A673 (cell line): ENCODE data around the gene MKRN2. TPM values are rescaled to one million over a fixed set of nuclear protein-coding genes. Genes with fewer than 3 reads are reported as not detected.

Experiments used
- BruUV-seq: library from RNA; stranded (reverse); fragments of 400-500 nt; replicated peaks from 2 replicates; lab custom pipeline; 2021; lab: Mats Ljungman, UMichigan
- CTCF ChIA-PET: fragments of 300-600 bp; sonication (Branson Sonifier 250); formaldehyde crosslinking; loops from one replicate; lab custom pipeline; 2022; ENCODE audit warnings: antibody characterized with exemption; lab: Charles Lee
- POLR2A ChIA-PET: fragments of 300-600 bp; sonication (Branson Sonifier 250); formaldehyde crosslinking; loops from one replicate; lab custom pipeline; 2022; ENCODE audit warnings: antibody characterized with exemption; ENCODE audit not compliant: low non-redundant PET; lab: Charles Lee
- DNase-seq: peaks from one replicate; pipeline ENCODE4 v3.0.0-alpha.2; 2015; ENCODE audit warnings: low spot score
- H3K27ac ChIP-seq: fragments of 200-600 bp; sonication (generic); 2 replicates; pipeline ENCODE4 v1.5.1; 2016; ENCODE audit warnings: mixed run types, low read depth, mild to moderate bottlenecking, mixed read lengths, antibody characterized with exemption, low read length; ENCODE audit not compliant: poor library complexity, severe bottlenecking
- H3K27me3 ChIP-seq: fragments of 200-600 bp; sonication (generic); replicated peaks from 2 replicates; pipeline ENCODE4 v1.6.1; 2017; ENCODE audit warnings: mixed run types, low read depth, mild to moderate bottlenecking, mixed read lengths, antibody characterized with exemption, low read length; ENCODE audit not compliant: insufficient read depth, poor library complexity
- H3K36me3 ChIP-seq: fragments of 200-600 bp; sonication (generic); 2 replicates; pipeline ENCODE4 v1.6.1; 2016; ENCODE audit warnings: mixed run types, mild to moderate bottlenecking, mixed read lengths, antibody characterized with exemption, low read length; ENCODE audit not compliant: insufficient read depth, poor library complexity, severe bottlenecking
- H3K4me1 ChIP-seq: fragments of 200-600 bp; sonication (generic); 2 replicates; pipeline ENCODE4 v1.6.1; 2017; ENCODE audit warnings: mixed run types, mild to moderate bottlenecking, mixed read lengths, antibody characterized with exemption, low read length; ENCODE audit not compliant: insufficient read depth, poor library complexity, severe bottlenecking
- H3K4me3 ChIP-seq: fragments of 200-600 bp; sonication (generic); 2 replicates; pipeline ENCODE4 v1.5.1; 2016; ENCODE audit warnings: low read depth, mixed run types, mild to moderate bottlenecking, mixed read lengths, low read length; ENCODE audit not compliant: poor library complexity, severe bottlenecking
- H3K9me3 ChIP-seq: fragments of 200-600 bp; sonication (generic); 2 replicates; pipeline ENCODE4 v1.6.1; 2016; ENCODE audit warnings: mixed run types, low read depth, mild to moderate bottlenecking, mixed read lengths, antibody characterized with exemption, low read length; ENCODE audit not compliant: poor library complexity, severe bottlenecking
- EZH2 ChIP-seq: fragments of 200-600 bp; sonication (generic); IDR thresholded peaks from 2 replicates; pipeline ENCODE4 v1.6.1; 2017; ENCODE audit warnings: borderline replicate concordance, low read depth, mild to moderate bottlenecking, mixed read lengths, antibody characterized with exemption, low read length; ENCODE audit not compliant: poor library complexity, severe bottlenecking
- intact Hi-C: fragments of 100-400 bp; cut with micrococcal nuclease; formaldehyde crosslinking; loops from one replicate; pipeline ENCODE4 v1.10.0; 2022; ENCODE audit not compliant: unreplicated experiment
- total RNA-seq: library from RNA; stranded (reverse); gene quantifications from 2 replicates; pipeline ENCODE4 v1.2.3, GENCODE V29; 2021
- TF ChIP-seq, protein P1 (sequence below): fragments of 300-800, 200-600 bp; sonication (generic); conservative IDR thresholded peaks from 2 replicates; pipeline ENCODE4 v1.5.1; 2017; ENCODE audit warnings: low read depth, mild to moderate bottlenecking, antibody characterized with exemption, low read length, moderate library complexity, mixed read lengths

The MKRN2 gene
- total RNA-seq, 1 experiment from 2014 or later, result 47.3 TPM

DNA sequence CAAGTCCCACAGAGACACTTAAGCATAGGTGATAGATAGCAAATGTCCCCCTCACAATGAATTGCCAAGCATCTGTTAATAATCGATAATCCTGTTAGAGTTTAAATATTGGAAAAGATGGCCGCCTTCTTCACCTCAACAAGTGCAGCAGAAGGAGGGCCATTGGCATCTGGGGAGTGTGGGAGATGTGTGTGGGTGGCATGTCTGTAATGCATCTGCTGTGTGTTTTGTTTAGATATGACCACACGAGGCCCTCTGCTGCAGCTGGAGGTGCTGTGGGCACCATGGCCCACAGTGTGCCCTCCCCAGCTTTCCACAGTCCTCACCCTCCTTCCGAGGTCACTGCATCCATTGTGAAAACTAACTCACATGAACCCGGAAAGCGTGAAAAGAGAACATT lies 12.9 kb downstream of the MKRN2 start:
- no TSS peak for BruUV-seq
- CTCF ChIA-PET, result no interaction called here
- intact Hi-C loops, result no loop called here
- Histone ChIP-seq H3K9me3 (peaks cover 7% of the 10 kb centered on the region), H3K4me3 (no peak overlapping the region), H3K27ac (no peak overlapping the region), H3K4me1 (no peaks in the 10 kb centered on the region), H3K36me3 (peaks cover 50% of the 10 kb centered on the region), H3K27me3 (no peaks in the 10 kb centered on the region)
- no peak for DNase-seq
- POLR2A ChIA-PET, result no interaction called here
- TF ChIP-seq EZH2, result no peak
- TF ChIP-seq, protein P1, sequence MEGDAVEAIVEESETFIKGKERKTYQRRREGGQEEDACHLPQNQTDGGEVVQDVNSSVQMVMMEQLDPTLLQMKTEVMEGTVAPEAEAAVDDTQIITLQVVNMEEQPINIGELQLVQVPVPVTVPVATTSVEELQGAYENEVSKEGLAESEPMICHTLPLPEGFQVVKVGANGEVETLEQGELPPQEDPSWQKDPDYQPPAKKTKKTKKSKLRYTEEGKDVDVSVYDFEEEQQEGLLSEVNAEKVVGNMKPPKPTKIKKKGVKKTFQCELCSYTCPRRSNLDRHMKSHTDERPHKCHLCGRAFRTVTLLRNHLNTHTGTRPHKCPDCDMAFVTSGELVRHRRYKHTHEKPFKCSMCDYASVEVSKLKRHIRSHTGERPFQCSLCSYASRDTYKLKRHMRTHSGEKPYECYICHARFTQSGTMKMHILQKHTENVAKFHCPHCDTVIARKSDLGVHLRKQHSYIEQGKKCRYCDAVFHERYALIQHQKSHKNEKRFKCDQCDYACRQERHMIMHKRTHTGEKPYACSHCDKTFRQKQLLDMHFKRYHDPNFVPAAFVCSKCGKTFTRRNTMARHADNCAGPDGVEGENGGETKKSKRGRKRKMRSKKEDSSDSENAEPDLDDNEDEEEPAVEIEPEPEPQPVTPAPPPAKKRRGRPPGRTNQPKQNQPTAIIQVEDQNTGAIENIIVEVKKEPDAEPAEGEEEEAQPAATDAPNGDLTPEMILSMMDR, result no peak

DNA sequence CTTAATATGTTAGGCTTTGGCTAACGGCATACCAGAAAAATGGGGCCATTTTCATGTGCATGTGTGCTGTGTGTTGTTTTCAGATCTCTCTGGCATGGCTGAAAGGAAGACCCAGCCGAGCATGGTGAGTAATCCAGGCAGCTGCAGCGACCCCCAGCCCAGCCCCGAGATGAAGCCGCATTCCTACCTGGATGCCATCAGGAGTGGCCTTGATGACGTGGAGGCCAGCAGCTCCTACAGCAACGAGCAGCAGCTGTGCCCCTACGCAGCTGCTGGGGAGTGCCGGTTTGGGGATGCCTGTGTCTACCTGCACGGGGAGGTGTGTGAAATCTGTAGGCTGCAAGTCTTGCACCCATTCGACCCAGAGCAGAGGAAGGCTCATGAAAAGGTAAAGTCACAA lies 15.1 kb downstream of the MKRN2 start:
- intact Hi-C loops, result no loop called here
- BruUV-seq, result no TSS peak

DNA sequence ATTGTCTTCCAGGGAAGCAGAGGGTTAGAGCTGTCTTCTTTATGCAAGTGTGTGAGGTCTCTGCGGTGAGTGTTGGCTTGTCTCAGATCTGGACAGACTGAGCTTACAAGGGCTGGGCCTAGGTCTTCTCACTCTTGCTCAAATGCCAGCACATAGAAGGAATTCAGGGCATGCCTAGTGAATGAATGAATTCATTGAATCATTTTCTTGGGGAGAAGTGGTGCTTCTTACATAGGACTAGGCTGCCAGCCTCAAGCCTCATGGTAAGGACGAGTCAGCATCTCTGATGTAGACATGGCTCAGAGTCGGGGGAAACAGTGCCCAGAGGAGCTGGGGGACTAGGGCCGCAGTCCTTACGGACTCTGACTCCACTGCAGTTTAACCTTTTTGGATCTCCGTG lies 17.2 kb downstream of the MKRN2 start:
- H3K36me3 ChIP-seq, result peaks cover 72% of the 10 kb centered on the region
- no peak overlapping the region for H3K27ac ChIP-seq
- no peaks in the 10 kb centered on the region for H3K27me3 ChIP-seq
- intact Hi-C loops, result no loop called here
- BruUV-seq, result no TSS peak
- no peak overlapping the region for H3K4me3 ChIP-seq
- TF ChIP-seq EZH2, result no peak
- TF ChIP-seq, protein P1, result no peak
- no peaks in the 10 kb centered on the region for H3K9me3 ChIP-seq
- H3K4me1 ChIP-seq, result no peaks in the 10 kb centered on the region
- no peak for DNase-seq
- POLR2A ChIA-PET, result no interaction called here
- CTCF ChIA-PET, result no interaction called here

More for the DNA sequence above, 15.1 kb downstream of the MKRN2 start:
- no peak for DNase-seq
- H3K4me3 ChIP-seq, result no peak overlapping the region
- POLR2A ChIA-PET, result no interaction called here
- no peaks in the 10 kb centered on the region for H3K27me3 ChIP-seq
- no peak overlapping the region for H3K27ac ChIP-seq
- CTCF ChIA-PET, result no interaction called here
- no peaks in the 10 kb centered on the region for H3K9me3 ChIP-seq
- TF ChIP-seq EZH2, result no peak
- TF ChIP-seq, protein P1, result no peak
- peaks cover 59% of the 10 kb centered on the region for H3K36me3 ChIP-seq
- H3K4me1 ChIP-seq, result no peaks in the 10 kb centered on the region
